Measurements from ENCODE around the gene CIB2. TPM values are rescaled to one million over a fixed set of nuclear protein-coding genes. Genes with fewer than 3 reads are reported as not detected.
A peak's percentile ranks its signal among the peaks of the same experiment; 100 is the strongest.

CIB2 gene
- total and polyA plus RNA-seq, 8 donors: 1.5 to 5.1 (median 3.8) TPM

- WGBS, 2 donors: 87 to 88% methylated on average over 8 of the region's 8 CpGs
- Histone ChIP-seq H3K9me3 (no peaks in the 10 kb centered on the region), H3K27me3 (no peaks in the 10 kb centered on the region), H3K36me3 (no peaks in the 10 kb centered on the region), H3K27ac (no peak overlapping the region), H3K4me3 (no peak overlapping the region), H3K4me1 (no peaks in the 10 kb centered on the region)
- intact Hi-C loops (cut with DNase I): loop anchor here in 2 of 3 donors (10.0 kb wide), 2 partner anchors 113 to 143 kb away; no protein-coding TSS in a partner anchor
- ATAC-seq: no peak
- TF ChIP-seq, protein P1, sequence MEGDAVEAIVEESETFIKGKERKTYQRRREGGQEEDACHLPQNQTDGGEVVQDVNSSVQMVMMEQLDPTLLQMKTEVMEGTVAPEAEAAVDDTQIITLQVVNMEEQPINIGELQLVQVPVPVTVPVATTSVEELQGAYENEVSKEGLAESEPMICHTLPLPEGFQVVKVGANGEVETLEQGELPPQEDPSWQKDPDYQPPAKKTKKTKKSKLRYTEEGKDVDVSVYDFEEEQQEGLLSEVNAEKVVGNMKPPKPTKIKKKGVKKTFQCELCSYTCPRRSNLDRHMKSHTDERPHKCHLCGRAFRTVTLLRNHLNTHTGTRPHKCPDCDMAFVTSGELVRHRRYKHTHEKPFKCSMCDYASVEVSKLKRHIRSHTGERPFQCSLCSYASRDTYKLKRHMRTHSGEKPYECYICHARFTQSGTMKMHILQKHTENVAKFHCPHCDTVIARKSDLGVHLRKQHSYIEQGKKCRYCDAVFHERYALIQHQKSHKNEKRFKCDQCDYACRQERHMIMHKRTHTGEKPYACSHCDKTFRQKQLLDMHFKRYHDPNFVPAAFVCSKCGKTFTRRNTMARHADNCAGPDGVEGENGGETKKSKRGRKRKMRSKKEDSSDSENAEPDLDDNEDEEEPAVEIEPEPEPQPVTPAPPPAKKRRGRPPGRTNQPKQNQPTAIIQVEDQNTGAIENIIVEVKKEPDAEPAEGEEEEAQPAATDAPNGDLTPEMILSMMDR (IDR thresholded peaks at IDR 0.05): no peak
- FAIRE-seq: no peak
- DNase-seq: peak in 2 of 6 donors; percentile 31 to 45
Measured at GRCh38 chr15:78107471-78107870, 23.8 kb downstream of the CIB2 start.

DNA sequence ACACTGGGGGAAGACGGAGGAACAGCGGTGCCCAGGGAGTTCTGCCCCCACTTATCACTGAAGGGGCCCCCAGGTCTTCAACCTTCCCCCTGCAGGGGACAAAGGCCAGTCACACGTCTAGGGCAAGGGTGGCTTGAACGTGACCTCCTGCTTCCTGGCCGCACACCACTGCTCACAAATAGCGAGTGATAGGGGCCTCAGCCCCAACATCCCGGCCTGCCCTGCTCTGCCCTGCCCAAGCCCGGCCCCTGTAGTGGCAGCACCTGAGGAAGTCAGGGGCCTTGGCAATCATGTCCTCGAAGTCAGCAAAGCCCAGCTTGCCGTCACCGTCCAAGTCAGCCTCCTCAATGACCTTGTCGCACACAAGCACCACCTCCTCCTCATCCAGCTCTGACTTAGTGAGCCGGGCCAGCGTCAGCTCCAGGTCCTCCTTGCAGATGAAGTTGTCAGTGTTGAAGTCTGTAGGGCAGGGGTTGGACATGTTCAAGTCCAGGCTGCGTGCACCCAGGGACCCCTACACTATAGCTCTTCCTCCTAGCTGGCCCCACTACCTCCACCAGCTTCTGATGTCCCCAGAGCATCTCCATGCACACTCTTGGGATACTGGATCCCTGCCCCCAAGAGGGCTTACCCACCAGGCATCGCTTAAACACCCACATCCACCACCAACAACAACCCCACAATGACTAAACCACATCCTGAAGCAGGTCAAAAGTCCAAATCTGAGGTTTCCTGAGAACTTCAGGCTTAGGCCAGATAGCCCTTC lies 25.6 kb downstream of the CIB2 start:
- no peaks in the 10 kb centered on the region for H3K9me3 ChIP-seq
- FAIRE-seq (no peak), ATAC-seq (no peak), DNase-seq (peak in 2 of 6 donors; percentile 43 to 46)
- 90 to 93% methylated on average over 16 of the region's 16 CpGs for WGBS, 2 donors
- no peaks in the 10 kb centered on the region for H3K36me3 ChIP-seq
- TF ChIP-seq, protein P1 (IDR thresholded peaks at IDR 0.05): no peak
- intact Hi-C loops (cut with DNase I): loop anchor here in 2 of 3 donors (10.0 kb wide), 2 partner anchors 111 to 141 kb away; no protein-coding TSS in a partner anchor
- H3K4me1 ChIP-seq: no peaks in the 10 kb centered on the region
- H3K27ac ChIP-seq: no peak overlapping the region
- no peak overlapping the region for H3K4me3 ChIP-seq
- H3K27me3 ChIP-seq: no peaks in the 10 kb centered on the region

- TF ChIP-seq, protein P1 (IDR thresholded peaks at IDR 0.05): no peak
- Histone ChIP-seq H3K9me3 (no peaks in the 10 kb centered on the region), H3K4me3 (no peak overlapping the region), H3K4me1 (no peaks in the 10 kb centered on the region), H3K27ac (no peak overlapping the region), H3K27me3 (no peaks in the 10 kb centered on the region), H3K36me3 (no peaks in the 10 kb centered on the region)
- FAIRE-seq (no peak), ATAC-seq (no peak), DNase-seq (peak in 2 of 6 donors; percentile 24 to 42)
- intact Hi-C loops (cut with DNase I): loop anchor here in 2 of 3 donors (10.0 kb wide), 2 partner anchors 110 to 140 kb away; no protein-coding TSS in a partner anchor
- 80 to 87% methylated on average over 12 of the region's 12 CpGs for WGBS, 2 donors
Measured at GRCh38 chr15:78104566-78105475, 26.4 kb downstream of the CIB2 start.

- Histone ChIP-seq H3K27ac (no peak overlapping the region), H3K9me3 (no peaks in the 10 kb centered on the region), H3K36me3 (no peaks in the 10 kb centered on the region), H3K27me3 (no peaks in the 10 kb centered on the region), H3K4me1 (no peaks in the 10 kb centered on the region), H3K4me3 (no peak overlapping the region)
- intact Hi-C loops (cut with DNase I): loop anchor here in 2 of 3 donors (10.0 kb wide), 2 partner anchors 109 to 139 kb away; no protein-coding TSS in a partner anchor
- DNase-seq: peak in 1 of 6 donors; percentile 29
- TF ChIP-seq, protein P1 (IDR thresholded peaks at IDR 0.05): no peak
- WGBS, 2 donors: 87 to 95% methylated on average over 4 of the region's 4 CpGs
- ATAC-seq: no peak
- FAIRE-seq: no peak
Measured at GRCh38 chr15:78104119-78104479, 27.1 kb downstream of the CIB2 start.
